BJ (cell line): ENCODE results near the gene GLRA1. TPM values are rescaled to one million over a fixed set of nuclear protein-coding genes. Genes with fewer than 3 reads are reported as not detected.

Experiments
- CTCF ChIA-PET: fragments of 350-600 bp; formaldehyde crosslinking; extraction: SDS; loops from one replicate; lab custom pipeline; 2021; ENCODE audit warnings: antibody characterized with exemption, inconsistent platforms; lab: Yijun Ruan, JAX
- POLR2A ChIA-PET: fragments of 300-600 bp; sonication (Branson Sonifier 250); formaldehyde crosslinking; extraction: SDS; loops from one replicate; lab custom pipeline; 2021; ENCODE audit warnings: antibody characterized with exemption; lab: Charles Lee
- DNase-seq: peaks from one replicate; pipeline ENCODE4 v3.0.0-alpha.2; 2011; ENCODE audit warnings: low read depth
- H3K27me3 ChIP-seq: 2 replicates; pipeline ENCODE4 v1.6.0; 2011; ENCODE audit warnings: low read length; ENCODE audit not compliant: control insufficient read depth, insufficient read depth
- H3K36me3 ChIP-seq: 2 replicates; pipeline ENCODE4 v1.5.1; 2011; ENCODE audit warnings: low read length; ENCODE audit not compliant: control insufficient read depth, insufficient read depth
- H3K4me3 ChIP-seq: 2 replicates; pipeline ENCODE4 v1.5.1; 2011; ENCODE audit warnings: low read depth, mild to moderate bottlenecking, control low read depth, low read length
- polyA plus RNA-seq: library from polyadenylated mRNA; depleted of rRNA; stranded (reverse); fragments of >200 nt; gene quantifications from 2 replicates; pipeline ENCODE4 v1.2.3, GENCODE V29; 2011
- TF ChIP-seq, protein P1 (sequence below): IDR thresholded peaks from 2 replicates; pipeline ENCODE4 v1.5.1; 2011; ENCODE audit warnings: low read depth, mild to moderate bottlenecking, control low read depth, inconsistent platforms, low read length, moderate library complexity; ENCODE audit not compliant: insufficient read depth

The GLRA1 gene
- polyA plus RNA-seq, 1 experiment, result not detected

DNA sequence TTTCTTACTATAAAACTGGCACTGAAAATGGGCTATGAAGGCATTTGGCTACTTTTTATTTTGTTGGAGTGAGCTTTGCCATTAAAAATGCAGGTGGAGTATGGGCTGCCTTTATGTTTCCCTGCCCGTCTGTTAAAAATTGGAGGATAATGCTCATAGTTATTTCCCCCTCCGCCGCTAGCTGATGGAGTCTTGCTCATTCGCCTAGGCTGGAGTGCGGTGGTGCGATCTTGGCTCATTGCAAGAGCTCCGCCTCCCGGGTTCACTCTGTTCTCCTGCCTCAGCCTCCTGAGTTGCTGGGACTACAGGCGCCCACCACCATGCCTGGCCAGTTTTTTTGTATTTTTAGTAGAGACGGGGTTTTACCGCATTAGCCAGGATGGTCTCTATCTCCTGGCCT is 144.3 kb downstream of the GLRA1 start:
- no peak for DNase-seq
- POLR2A ChIA-PET, result no interaction called here
- CTCF ChIA-PET, result no interaction called here
- Histone ChIP-seq H3K4me3 (no peak overlapping the region), H3K36me3 (no peaks in the 10 kb centered on the region), H3K27me3 (no peaks in the 10 kb centered on the region)
- TF ChIP-seq, protein P1, sequence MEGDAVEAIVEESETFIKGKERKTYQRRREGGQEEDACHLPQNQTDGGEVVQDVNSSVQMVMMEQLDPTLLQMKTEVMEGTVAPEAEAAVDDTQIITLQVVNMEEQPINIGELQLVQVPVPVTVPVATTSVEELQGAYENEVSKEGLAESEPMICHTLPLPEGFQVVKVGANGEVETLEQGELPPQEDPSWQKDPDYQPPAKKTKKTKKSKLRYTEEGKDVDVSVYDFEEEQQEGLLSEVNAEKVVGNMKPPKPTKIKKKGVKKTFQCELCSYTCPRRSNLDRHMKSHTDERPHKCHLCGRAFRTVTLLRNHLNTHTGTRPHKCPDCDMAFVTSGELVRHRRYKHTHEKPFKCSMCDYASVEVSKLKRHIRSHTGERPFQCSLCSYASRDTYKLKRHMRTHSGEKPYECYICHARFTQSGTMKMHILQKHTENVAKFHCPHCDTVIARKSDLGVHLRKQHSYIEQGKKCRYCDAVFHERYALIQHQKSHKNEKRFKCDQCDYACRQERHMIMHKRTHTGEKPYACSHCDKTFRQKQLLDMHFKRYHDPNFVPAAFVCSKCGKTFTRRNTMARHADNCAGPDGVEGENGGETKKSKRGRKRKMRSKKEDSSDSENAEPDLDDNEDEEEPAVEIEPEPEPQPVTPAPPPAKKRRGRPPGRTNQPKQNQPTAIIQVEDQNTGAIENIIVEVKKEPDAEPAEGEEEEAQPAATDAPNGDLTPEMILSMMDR, result no peak

DNA sequence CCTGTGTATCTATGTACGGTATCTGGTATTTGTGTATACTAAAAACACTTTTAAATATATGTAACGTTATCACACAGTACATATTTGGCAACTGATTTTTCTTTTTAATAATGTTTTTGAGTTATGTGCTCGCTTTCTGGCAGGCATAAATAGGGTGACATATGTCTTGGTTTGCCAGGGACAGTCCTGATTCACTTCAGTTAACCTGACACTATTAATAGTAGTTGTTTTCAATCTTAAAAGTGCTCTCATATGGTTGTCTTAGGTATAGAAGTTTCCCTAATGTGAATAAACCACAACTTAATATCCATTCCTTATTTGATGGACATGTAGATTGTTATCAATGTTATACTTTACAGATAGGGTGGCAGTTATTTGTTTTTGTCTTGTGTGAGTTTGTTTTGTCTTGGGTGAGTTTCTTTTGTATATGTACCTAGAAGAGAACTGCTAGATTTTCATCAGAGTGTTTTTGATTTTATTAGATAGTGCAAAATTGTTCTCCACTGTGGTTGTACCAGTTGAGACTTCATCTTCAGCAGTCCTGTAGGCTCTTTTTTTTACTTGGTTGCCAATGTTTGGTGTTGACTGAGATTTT is 145.0 kb downstream of the GLRA1 start:
- Histone ChIP-seq H3K4me3 (no peak overlapping the region), H3K27me3 (no peaks in the 10 kb centered on the region), H3K36me3 (no peaks in the 10 kb centered on the region; the same call in 1 of the 2 replicates)
- DNase-seq, result no peak
- ChIA-PET CTCF (no interaction called here), POLR2A (no interaction called here)
- TF ChIP-seq, protein P1, result no peak

DNA sequence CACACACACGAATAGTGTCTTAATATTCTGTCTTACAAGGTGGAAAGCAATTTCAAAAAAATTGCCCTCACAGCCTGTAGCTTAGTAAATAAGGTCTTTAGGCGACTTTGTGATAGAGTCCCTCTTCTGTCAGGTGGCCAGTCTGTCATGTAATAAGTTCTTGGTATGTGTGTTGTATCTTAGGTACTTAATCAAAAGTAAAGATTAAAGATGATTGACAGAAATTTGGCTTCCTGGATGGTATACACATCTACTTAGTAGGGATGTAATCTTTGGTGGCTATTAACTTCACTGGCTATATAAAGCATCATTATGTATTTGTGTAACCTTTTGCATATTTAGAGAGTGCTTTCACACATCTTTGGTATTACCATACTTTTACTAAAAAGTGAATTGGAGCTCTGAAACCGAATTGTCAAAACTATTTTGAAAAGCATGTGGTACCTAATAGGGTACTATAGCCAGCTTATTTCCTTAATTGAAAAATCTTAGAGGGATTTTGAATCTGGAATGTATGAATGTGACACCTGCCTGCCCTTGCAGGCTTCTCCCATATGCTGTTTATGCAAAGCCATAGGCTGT is 149.5 kb downstream of the GLRA1 start:
- no peak overlapping the region for H3K4me3 ChIP-seq
- ChIA-PET POLR2A (interaction anchor here (1.3 kb wide), 1 partner anchor 91 kb away, joined by 3 read pairs; no protein-coding TSS in a partner anchor), CTCF (no interaction called here)
- H3K36me3 ChIP-seq, result no peaks in the 10 kb centered on the region; the same call in 1 of the 2 replicates
- TF ChIP-seq, protein P1, result no peak
- no peaks in the 10 kb centered on the region for H3K27me3 ChIP-seq
- DNase-seq, result no peak

DNA sequence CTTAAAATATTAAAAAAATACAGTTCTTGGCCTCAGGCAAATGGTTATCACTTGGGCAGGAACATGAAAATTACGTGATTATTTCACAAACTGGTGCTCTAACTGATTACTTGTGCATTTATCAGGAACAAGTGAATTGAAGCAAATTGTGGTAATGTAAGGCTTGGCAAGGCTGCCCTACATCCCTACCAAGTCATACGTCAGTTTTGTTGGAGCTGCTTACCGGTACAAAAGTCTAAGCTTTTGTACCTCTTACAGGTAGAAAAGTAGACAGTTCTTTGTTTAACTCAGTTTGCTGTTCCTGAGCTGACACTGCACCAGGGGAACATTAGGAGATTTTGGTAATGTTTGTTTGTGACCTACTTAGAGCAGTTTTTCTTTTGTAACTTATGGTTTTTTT is 150.7 kb downstream of the GLRA1 start:
- H3K4me3 ChIP-seq, result peak overlapping the region; percentile 71
- TF ChIP-seq, protein P1, result no peak
- ChIA-PET POLR2A (interaction anchor here (0.6 to 1.3 kb wide), 3 partner anchors 10 to 113 kb away, joined by 3 read pairs; no protein-coding TSS in a partner anchor), CTCF (interaction anchor here (0.6 to 0.7 kb wide), 2 partner anchors 23 to 753 kb away, joined by 4 to 5 read pairs; no protein-coding TSS in a partner anchor)
- no peaks in the 10 kb centered on the region; the same call in 1 of the 2 replicates for H3K36me3 ChIP-seq
- DNase-seq, result no peak
- H3K27me3 ChIP-seq, result no peaks in the 10 kb centered on the region

DNA sequence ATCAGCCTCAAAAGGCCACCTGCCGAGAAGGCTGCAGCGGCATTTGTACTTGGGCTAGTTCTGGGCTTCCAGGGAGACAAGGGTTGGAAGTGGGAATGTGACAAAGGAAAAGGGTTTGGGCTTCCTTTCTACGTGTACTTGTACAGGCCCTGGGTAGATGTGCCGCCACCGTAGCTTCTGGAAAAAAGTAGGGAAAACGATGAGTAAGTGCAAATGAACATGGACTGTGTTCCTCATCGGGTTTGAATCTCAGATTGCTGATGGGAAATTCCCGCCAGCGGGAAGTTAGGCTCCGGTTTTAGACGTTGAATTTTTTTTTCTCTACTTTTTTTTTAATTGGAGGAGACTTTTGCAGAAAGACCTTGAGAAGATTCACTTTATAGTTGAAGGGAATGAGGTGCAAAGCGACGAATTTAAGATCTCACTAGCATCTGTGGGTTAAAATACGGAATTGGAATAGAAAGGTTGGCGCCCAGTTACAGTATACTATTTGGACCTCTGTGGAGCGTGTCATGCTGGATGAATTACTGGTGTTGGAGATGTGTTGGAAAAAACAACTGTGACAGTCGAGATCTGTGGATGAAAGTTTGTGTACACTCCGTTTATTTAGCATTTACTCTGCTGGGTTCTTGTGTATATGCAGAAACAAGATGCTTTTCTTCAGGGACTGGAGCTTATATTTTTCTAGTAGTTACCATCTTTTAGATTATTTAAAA is 151.6 kb downstream of the GLRA1 start:
- DNase-seq, result no peak
- TF ChIP-seq, protein P1, result no peak
- Histone ChIP-seq H3K36me3 (no peaks in the 10 kb centered on the region; the same call in 1 of the 2 replicates), H3K27me3 (no peaks in the 10 kb centered on the region), H3K4me3 (peak overlapping the region; percentile 71)
- CTCF ChIA-PET, result interaction anchor here (0.7 to 1.0 kb wide), 3 partner anchors 52 to 114 kb away, joined by 3 to 5 read pairs (median 5); no protein-coding TSS in a partner anchor
- POLR2A ChIA-PET, result interaction anchor here (1.0 kb wide), 1 partner anchor 112 kb away, joined by 3 read pairs; no protein-coding TSS in a partner anchor
